Panc1 (cell line): ENCODE data around the gene LCORL.

Experiments
- CTCF ChIP-seq: fragments of 450-650 bp; IDR thresholded peaks from 2 replicates; pipeline ENCODE4 v1.5.1; 2017; ENCODE audit warnings: mild to moderate bottlenecking
- POLR2AphosphoS5 ChIP-seq: IDR thresholded peaks from 2 replicates; pipeline ENCODE4 v1.6.1; 2012; ENCODE audit warnings: mild to moderate bottlenecking, low read depth, low read length, moderate library complexity
- SIN3A ChIP-seq: IDR thresholded peaks from 2 replicates; pipeline ENCODE4 v1.6.1; 2012; ENCODE audit warnings: low read depth, mild to moderate bottlenecking, low read length, moderate library complexity, borderline replicate concordance; ENCODE audit not compliant: insufficient read depth
- TCF7L2 ChIP-seq: IDR thresholded peaks from 2 replicates; pipeline ENCODE4 v1.6.1; 2011; ENCODE audit warnings: mild to moderate bottlenecking, low read depth, low read length, inconsistent platforms
- TF ChIP-seq, protein P1 (sequence below), 2 experiments: IDR thresholded peaks; 2 replicates each; pipeline ENCODE4 v1.6.1; 2011 to 2012; ENCODE audit warnings: low read depth in 2 of 2, control low read depth in 1 of 2, low read length in 1 of 2, mild to moderate bottlenecking in 1 of 2, moderate library complexity in 1 of 2; ENCODE audit not compliant: insufficient read depth in 1 of 2

GRCh38 chr4:17797808-17798207 lies 223.7 kb downstream of the LCORL start:
- TF ChIP-seq CTCF, result no peak
- TF ChIP-seq, protein P1, sequence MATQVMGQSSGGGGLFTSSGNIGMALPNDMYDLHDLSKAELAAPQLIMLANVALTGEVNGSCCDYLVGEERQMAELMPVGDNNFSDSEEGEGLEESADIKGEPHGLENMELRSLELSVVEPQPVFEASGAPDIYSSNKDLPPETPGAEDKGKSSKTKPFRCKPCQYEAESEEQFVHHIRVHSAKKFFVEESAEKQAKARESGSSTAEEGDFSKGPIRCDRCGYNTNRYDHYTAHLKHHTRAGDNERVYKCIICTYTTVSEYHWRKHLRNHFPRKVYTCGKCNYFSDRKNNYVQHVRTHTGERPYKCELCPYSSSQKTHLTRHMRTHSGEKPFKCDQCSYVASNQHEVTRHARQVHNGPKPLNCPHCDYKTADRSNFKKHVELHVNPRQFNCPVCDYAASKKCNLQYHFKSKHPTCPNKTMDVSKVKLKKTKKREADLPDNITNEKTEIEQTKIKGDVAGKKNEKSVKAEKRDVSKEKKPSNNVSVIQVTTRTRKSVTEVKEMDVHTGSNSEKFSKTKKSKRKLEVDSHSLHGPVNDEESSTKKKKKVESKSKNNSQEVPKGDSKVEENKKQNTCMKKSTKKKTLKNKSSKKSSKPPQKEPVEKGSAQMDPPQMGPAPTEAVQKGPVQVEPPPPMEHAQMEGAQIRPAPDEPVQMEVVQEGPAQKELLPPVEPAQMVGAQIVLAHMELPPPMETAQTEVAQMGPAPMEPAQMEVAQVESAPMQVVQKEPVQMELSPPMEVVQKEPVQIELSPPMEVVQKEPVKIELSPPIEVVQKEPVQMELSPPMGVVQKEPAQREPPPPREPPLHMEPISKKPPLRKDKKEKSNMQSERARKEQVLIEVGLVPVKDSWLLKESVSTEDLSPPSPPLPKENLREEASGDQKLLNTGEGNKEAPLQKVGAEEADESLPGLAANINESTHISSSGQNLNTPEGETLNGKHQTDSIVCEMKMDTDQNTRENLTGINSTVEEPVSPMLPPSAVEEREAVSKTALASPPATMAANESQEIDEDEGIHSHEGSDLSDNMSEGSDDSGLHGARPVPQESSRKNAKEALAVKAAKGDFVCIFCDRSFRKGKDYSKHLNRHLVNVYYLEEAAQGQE (IDR thresholded peaks at IDR 0.05; ENCODE audit: insufficient read depth in 1 of 2, low read depth in 2 of 2, low read length in 1 of 2), result no peak
- TF ChIP-seq POLR2AphosphoS5, result no peak
- TF ChIP-seq SIN3A, result no peak
- TF ChIP-seq TCF7L2, result no peak
